SK-N-MC (cell line): Measurements from ENCODE around the gene TCERG1L.

Experiments used
- EZH2 ChIP-seq: fragments of 200-600 bp; sonication (generic); IDR thresholded peaks from one replicate; pipeline ENCODE4 v1.6.1; 2017; ENCODE audit warnings: antibody characterized with exemption
- FOXP2 ChIP-seq: optimal IDR thresholded peaks from 2 replicates; pipeline ENCODE3; 2011; ENCODE audit warnings: mild to moderate bottlenecking, moderate library complexity; ENCODE audit not compliant: insufficient read depth; ENCODE audit errors: extremely low read length, control extremely low read depth
- POLR2AphosphoS5 ChIP-seq: IDR thresholded peaks from 2 replicates; pipeline ENCODE4 v1.6.1; 2012; ENCODE audit warnings: mild to moderate bottlenecking, low read depth, low read length, borderline replicate concordance

DNA sequence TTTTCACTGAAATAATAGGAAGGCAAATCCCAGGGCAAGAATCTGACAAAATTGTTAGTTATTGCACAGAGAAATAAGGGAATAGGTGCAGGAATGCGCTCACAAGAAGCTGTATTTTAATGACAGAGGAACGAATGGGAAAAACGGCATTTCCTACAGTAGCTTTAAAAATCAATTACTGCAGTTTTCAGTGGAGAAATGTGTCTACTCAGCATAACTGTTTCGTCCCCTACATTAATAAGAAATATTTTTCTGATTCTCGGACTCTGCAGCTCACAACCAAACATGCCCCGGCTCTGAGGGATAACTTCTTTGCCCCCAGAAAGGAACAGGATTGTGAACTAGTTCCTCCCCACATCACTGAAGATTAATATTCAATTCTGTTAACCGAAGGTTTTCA is 44.9 kb upstream of the TCERG1L start:
- TF ChIP-seq POLR2AphosphoS5 = no peak
- no peak for TF ChIP-seq EZH2
- no peak for TF ChIP-seq FOXP2
